Large intestine (tissue), 3 donors: ENCODE results near the gene ASXL2. TPM values are rescaled to one million over a fixed set of nuclear protein-coding genes. Genes with fewer than 3 reads are reported as not detected.
"Not testable (repeated sequence)": the region's sequence is repeated elsewhere in the genome, so short reads cannot be mapped to it uniquely, and the experiment has no call there.

ENCODE experiments used
- DNase-seq, 2 donors: peaks; one replicate each; pipeline versions ENCODE4 v3.0.0 to v3.0.0-alpha.2; 2013
- H3K27ac ChIP-seq: one replicate; pipeline ENCODE4 v1.5.1; 2013; ENCODE audit warnings: low read length
- H3K27me3 ChIP-seq: 2 replicates; pipeline ENCODE4 v1.6.1; 2013; ENCODE audit warnings: low read length; ENCODE audit not compliant: control insufficient read depth, insufficient read depth
- H3K36me3 ChIP-seq: 2 replicates; pipeline ENCODE4 v1.6.1; 2013; ENCODE audit warnings: low read length; ENCODE audit not compliant: control insufficient read depth, insufficient read depth
- H3K4me1 ChIP-seq: one replicate; pipeline ENCODE4 v1.6.1; 2013; ENCODE audit warnings: low read length; ENCODE audit not compliant: control insufficient read depth, insufficient read depth
- H3K4me3 ChIP-seq: one replicate; pipeline ENCODE4 v1.5.1; 2013; ENCODE audit warnings: low read length
- H3K9me3 ChIP-seq: one replicate; pipeline ENCODE4 v1.6.1; 2013; ENCODE audit warnings: mild to moderate bottlenecking, low read depth, low read length, moderate library complexity; ENCODE audit not compliant: control insufficient read depth
- WGBS: methylation state at CpG from one replicate; pipeline ENCODE4 v1.1.5; 2013; ENCODE audit warnings: low lambda C conversion rate; ENCODE audit not compliant: insufficient coverage; 5-methylcytosine and 5-hydroxymethylcytosine counted together
- polyA plus RNA-seq: library from polyadenylated mRNA; unstranded; fragments of 120-200 nt; gene quantifications from one replicate; pipeline ENCODE4 v1.2.1, GENCODE V29; 2013

The ASXL2 gene
- polyA plus RNA-seq, 1 donor, result 15.0 TPM

DNA sequence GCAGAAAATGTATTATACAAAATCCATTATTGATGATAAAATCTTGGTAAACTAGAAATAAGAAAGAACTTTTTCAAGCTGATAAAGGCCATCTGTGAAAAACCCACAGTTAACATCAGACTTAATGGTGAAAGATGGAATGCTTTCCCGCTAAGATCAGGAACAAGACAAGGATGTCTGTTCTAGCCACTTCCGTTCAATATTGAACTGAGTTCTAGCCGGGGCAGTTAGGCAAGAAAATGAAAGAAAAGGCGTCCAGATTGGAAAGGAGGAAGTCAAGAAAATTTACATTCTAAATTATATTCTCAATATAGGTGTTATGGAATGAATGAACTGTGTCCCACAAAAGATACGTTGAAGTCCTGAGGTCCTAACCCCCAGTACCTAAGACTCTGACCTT is 165.8 kb downstream of the ASXL2 start:
- no peak overlapping the region for H3K27ac ChIP-seq
- H3K4me3 ChIP-seq, result no peak overlapping the region
- H3K36me3 ChIP-seq, result no peaks in the 10 kb centered on the region
- no peaks in the 10 kb centered on the region for H3K9me3 ChIP-seq
- no peaks in the 10 kb centered on the region for H3K27me3 ChIP-seq
- DNase-seq, result no peak
- no peaks in the 10 kb centered on the region for H3K4me1 ChIP-seq
- WGBS, result 80% methylated on average over 1 of the region's 5 CpGs

DNA sequence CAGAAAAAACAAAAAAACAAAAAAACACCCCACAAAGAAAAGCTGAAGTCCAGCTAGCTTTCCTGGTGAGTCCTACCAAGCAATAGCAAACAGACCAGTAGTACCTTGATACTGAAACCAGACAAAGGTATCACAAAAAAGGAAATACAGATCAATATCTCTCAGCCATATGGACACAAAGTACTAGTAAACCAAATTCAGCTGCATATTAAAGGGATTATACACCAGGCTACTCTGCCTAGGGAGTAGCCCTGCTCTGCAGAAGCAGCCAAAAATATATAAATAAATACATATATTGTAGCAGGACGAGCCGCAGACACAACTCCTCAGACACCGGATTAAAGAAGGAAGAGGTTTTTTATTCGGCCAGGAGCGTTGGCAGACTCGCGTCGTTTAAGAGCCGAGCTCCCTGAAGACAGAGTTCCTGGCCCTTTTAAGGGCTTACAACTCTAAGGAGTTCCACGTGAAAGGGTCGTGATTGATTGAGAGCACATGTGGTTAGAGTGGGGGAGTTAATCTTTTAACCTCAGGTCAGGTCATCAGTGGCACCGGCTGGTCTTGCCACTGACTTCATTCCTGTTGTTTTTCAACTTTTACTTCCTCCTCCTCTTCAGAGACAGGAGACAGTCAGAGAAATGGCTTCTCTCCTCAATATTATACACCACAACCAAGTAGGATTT is 166.5 kb downstream of the ASXL2 start:
- no peak for DNase-seq
- Histone ChIP-seq H3K36me3 (no peaks in the 10 kb centered on the region), H3K4me1 (no peaks in the 10 kb centered on the region), H3K9me3 (no peaks in the 10 kb centered on the region), H3K4me3 (no peak overlapping the region), H3K27me3 (no peaks in the 10 kb centered on the region), H3K27ac (no peak overlapping the region)
- WGBS, result 0% methylated on average over 1 of the region's 12 CpGs

DNA sequence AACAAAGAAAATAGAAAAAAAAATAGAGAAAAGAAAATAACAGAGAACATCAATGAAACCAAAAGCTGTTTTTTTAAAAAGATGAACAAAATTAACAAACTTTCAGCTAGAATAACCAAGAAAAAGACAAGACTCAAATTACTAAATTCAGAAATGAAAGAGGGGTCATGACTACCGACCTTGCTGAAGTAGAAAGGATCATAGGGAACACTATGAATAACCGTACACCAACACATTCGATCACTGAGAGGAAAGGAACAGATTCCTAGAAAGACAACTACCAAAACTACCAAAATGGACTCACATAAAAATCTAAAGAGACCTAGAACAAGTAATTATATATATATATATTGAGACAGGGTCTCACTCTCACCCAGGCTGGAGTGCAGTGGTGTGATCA is 167.5 kb downstream of the ASXL2 start:
- no CpG with 5 or more reads among the region's 3 CpGs for WGBS
- DNase-seq, result no peak
- H3K4me1 ChIP-seq, result no peaks in the 10 kb centered on the region
- H3K27ac ChIP-seq, result no peak overlapping the region
- H3K9me3 ChIP-seq, result no peaks in the 10 kb centered on the region
- H3K36me3 ChIP-seq, result no peaks in the 10 kb centered on the region
- no peaks in the 10 kb centered on the region for H3K27me3 ChIP-seq
- no peak overlapping the region for H3K4me3 ChIP-seq

DNA sequence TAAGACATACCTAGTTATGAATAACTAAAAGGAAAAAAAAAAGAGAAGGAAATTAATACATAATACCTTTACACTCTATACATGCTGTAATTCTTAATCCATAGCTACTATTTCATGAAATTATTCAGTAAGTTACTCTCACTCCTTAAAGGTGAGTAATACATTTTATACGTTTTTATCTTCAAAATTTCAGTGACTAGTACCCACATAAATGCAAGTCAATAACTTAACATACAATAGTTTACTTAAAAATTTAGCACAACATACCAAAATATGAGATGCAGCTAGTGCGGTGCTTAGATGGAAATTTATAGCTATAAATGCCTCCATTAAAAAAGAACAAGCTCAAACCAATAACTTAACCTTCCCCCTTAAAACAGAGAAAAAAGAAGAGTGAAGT is 168.9 kb downstream of the ASXL2 start:
- H3K4me1 ChIP-seq, result no peaks in the 10 kb centered on the region
- WGBS, result 93% methylated on average over 2 of the region's 2 CpGs
- no peaks in the 10 kb centered on the region for H3K36me3 ChIP-seq
- H3K4me3 ChIP-seq, result no peak overlapping the region
- no peak overlapping the region for H3K27ac ChIP-seq
- H3K27me3 ChIP-seq, result no peaks in the 10 kb centered on the region
- H3K9me3 ChIP-seq, result peaks cover 3% of the 10 kb centered on the region
- no peak for DNase-seq

DNA sequence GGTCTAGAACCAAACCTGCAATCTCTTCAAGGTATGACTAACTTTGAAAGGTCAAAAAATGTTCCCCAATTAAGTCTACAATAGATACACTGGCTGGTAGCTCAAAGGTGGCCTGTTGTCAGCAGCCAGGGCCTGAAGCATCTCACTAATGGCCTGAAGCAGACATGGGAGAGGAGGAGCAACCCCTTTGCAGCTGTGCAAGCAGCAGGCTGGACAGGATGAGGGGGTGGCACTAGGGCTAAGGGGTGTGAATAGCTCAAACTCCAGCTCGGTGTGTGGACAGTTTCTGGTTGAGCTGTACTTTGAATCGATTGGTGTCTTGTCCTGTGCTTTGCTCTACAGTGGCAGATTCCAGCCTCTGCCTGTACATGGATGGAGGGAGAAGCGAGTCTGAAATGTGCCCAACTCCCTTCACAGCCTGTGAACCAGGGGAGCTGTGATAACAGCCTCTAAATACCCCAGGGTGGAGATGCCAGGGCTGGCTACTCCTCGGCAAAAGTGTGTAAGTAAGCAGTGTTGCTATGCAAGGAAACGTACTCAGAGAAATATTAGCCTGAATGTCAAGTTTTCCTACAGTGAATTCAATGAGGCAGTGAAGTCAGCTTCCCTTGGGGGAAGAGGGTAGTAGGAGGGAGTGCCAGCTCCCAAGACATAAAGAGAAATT is 170.2 kb downstream of the ASXL2 start:
- Histone ChIP-seq H3K9me3 (peaks cover 3% of the 10 kb centered on the region), H3K36me3 (no peaks in the 10 kb centered on the region), H3K27me3 (no peaks in the 10 kb centered on the region), H3K27ac (no peak overlapping the region), H3K4me1 (no peaks in the 10 kb centered on the region), H3K4me3 (no peak overlapping the region)
- no CpG with 5 or more reads among the region's 5 CpGs for WGBS
- DNase-seq, result no peak

DNA sequence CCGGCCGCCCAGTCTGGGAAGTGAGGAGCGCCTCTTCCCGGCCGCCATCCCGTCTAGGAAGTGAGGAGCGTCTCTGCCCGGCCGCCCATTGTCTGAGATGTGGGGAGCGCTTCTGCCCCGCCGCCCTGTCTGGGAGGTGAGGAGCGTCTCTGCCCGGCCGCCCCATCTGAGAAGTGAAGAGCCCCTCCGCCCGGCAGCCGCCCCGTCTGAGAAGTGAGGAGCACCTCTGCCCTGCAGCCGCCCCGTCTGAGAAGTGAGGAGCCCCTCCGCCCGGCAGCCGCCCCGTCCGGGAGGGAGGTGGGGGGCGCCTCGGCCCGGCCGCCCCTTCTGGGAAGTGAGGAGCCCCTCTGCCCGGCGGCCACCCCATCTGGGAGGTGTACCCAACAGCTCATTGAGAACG is 172.7 kb downstream of the ASXL2 start:
- WGBS, result no CpG with 5 or more reads among the region's 33 CpGs
- H3K27ac ChIP-seq, DNase-seq, H3K9me3 ChIP-seq, H3K27me3 ChIP-seq, H3K36me3 ChIP-seq, H3K4me3 ChIP-seq, H3K4me1 ChIP-seq: not testable (repeated sequence)

DNA sequence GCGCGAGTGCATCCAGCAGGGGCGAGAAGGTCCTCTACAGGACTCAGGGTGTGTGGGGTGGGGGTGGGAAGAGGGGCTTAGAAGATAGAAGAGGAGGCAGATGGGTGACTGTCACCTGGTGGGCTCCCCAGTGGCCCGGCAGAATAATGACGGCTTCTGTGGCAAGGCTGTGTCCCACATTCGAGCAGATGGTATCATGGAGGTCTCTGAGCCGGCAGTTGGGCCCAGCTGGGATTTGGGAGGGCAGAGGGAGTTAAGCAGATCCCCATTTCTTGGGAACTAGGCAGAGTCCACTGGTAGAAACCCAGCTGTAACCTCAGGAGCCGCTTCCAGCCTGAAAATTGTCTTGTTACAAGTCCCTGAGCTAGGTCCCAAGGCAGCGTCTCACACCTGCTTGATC is 176.5 kb downstream of the ASXL2 start:
- no CpG with 5 or more reads among the region's 9 CpGs for WGBS
- H3K36me3 ChIP-seq, result no peaks in the 10 kb centered on the region
- no peaks in the 10 kb centered on the region for H3K4me1 ChIP-seq
- no peak overlapping the region for H3K4me3 ChIP-seq
- no peak overlapping the region for H3K27ac ChIP-seq
- no peak for DNase-seq
- H3K9me3 ChIP-seq, result peaks cover 3% of the 10 kb centered on the region
- H3K27me3 ChIP-seq, result peaks cover 6% of the 10 kb centered on the region

DNA sequence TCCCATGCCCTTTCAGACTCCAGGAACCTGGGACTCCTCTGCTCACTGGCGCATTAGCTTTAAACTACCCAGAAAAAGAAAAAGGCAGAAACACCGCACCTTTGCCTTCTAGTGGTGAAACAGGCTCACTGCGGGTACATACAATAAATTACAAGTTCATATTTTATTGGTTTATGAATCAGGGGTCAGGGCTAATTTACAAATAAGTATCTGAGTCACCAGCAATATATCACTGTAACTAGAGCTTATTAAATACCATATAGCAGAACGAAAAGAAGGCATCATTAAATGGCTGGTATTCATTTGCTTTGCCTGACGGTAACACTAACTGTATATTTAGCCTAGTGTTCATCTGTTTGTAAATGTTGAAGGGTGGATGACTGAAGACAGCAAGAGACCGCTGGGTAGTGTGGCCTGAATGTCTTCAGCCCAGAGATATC is 178.0 kb downstream of the ASXL2 start:
- no peaks in the 10 kb centered on the region for H3K36me3 ChIP-seq
- no peaks in the 10 kb centered on the region for H3K4me1 ChIP-seq
- WGBS, result no CpG with 5 or more reads among the region's 6 CpGs
- peaks cover 3% of the 10 kb centered on the region for H3K9me3 ChIP-seq
- H3K4me3 ChIP-seq, result no peak overlapping the region
- peaks cover 6% of the 10 kb centered on the region for H3K27me3 ChIP-seq
- DNase-seq, result peak; percentile 21 to 63
- no peak overlapping the region for H3K27ac ChIP-seq

DNA sequence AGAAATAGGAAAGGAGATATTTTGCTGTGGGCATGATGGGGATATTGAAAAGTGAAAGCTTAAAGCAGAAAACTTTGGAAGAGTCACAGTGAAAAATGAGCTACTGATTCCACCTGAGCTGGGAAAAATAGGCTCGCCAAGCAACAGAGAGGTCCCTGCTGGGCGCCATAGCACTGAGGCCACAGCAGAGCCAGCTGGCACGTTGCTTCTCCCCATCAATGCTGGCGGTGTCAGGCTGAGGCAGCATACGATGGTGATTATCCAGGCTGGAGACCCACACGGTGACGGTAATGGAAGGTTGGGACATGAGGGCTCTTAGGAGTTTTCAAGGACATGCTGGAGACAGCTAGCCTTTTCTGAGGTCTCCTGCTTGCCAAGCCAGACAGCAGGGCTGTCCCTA is 179.1 kb downstream of the ASXL2 start:
- no peak for DNase-seq
- WGBS, result no CpG with 5 or more reads among the region's 7 CpGs

DNA sequence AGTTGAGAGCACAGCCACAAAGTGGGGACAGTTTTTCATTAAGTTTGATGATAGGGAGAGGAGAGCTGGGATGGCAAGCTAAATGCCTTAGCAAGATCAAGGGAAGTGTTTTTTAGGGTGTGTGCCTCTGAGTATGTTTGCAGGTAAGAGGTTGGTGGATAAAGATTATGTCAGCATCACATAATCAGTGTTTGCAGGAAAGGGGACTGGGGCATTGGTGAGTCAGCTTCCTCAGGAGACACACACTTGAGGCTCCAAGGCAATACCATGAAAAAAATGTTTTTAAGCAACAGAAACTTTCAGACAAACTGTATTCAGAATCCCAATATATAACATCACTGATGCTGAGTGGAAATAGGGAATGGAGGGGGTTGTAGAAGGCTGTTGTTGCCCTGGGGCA is 179.5 kb downstream of the ASXL2 start:
- Histone ChIP-seq H3K27ac (no peak overlapping the region), H3K36me3 (no peaks in the 10 kb centered on the region), H3K27me3 (peaks cover 6% of the 10 kb centered on the region), H3K9me3 (no peaks in the 10 kb centered on the region), H3K4me3 (no peak overlapping the region), H3K4me1 (no peaks in the 10 kb centered on the region)
- DNase-seq, result no peak

More for the DNA sequence above, 179.1 kb downstream of the ASXL2 start:
- Histone ChIP-seq H3K27me3 (peaks cover 6% of the 10 kb centered on the region), H3K9me3 (no peaks in the 10 kb centered on the region), H3K4me3 (no peak overlapping the region), H3K36me3 (no peaks in the 10 kb centered on the region), H3K27ac (no peak overlapping the region), H3K4me1 (no peaks in the 10 kb centered on the region)
